ENCODE results near the gene AGPAT4. TPM values are rescaled to one million over a fixed set of nuclear protein-coding genes. Genes with fewer than 3 reads are reported as not detected.

Gene AGPAT4
- total and polyA plus RNA-seq, 2 of the 4 experiments (the other 2 are of a cell fraction), result 3.6 to 3.8 TPM

DNA sequence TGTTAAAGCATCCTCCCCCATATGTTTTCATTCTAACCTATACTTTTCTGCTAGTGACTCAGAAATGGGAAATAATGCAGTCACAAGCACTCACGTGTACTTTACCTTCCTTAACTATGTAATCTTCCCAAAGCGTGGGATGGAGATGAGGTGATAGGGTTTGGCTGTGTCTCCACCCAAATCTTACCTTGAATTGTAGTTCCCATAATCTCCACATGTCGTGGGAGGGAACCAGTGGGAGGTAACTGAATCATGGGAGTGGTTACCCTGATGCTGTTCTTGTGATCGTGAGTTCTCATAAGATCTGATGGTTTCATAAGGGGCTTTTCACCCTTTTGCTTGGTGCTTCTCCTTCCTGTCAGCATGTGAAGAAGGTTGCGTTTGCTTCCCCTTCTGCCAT is 35.4 kb downstream of the AGPAT4 start:
- Histone ChIP-seq H3K4me3 (ENCODE audit: insufficient read depth, low read depth, low read length) (no peak overlapping the region), H4K8ac (ENCODE audit: low read depth in 2 of 2, low read length in 2 of 2) (no peak overlapping the region), H2AK5ac (ENCODE audit: low read depth, low read length) (no peak overlapping the region), H3K4me1 (ENCODE audit: control insufficient read depth, insufficient read depth, low read length) (peaks cover 10% of the 10 kb centered on the region; the same call in 1 of the 2 replicates), H3K36me3 (ENCODE audit: control insufficient read depth, insufficient read depth, low read length) (no peaks in the 10 kb centered on the region; the same call in 1 of the 2 replicates), H3K56ac (ENCODE audit: extremely low read depth, insufficient read depth, low read length) (no peak overlapping the region), H3K79me1 (ENCODE audit: low read depth in 1 of 2, low read length in 2 of 2) (peaks cover 0 to 24% of the 10 kb centered on the region in 2 experiments; a peak in 2 of 4 replicates), H2BK5ac (ENCODE audit: low read depth, low read length, poor library complexity, severe bottlenecking) (no peak overlapping the region), H4K20me1 (ENCODE audit: insufficient read depth, low read length) (no peaks in the 10 kb centered on the region), H3K23ac (ENCODE audit: low read depth, low read length) (no peak overlapping the region), H3K14ac (replicated peaks; ENCODE audit: low read depth, low read length) (no peak overlapping the region), H2AFZ (replicated peaks; ENCODE audit: low read length, poor library complexity) (no peak overlapping the region), H3K18ac (ENCODE audit: low read depth, low read length) (no peak overlapping the region), H2BK20ac (ENCODE audit: low read depth, low read length) (no peak overlapping the region), H3K9me1 (ENCODE audit: insufficient read depth, low read length) (peaks cover 12% of the 10 kb centered on the region), H4K5ac (ENCODE audit: low read depth, low read length) (no peak overlapping the region), H3K27me3 (ENCODE audit: control insufficient read depth, insufficient read depth, low read length) (no peaks in the 10 kb centered on the region), H3K4ac (ENCODE audit: low read depth, low read length) (no peak overlapping the region), H2AK9ac (replicated peaks; ENCODE audit: low read depth, low read length, poor library complexity) (no peak overlapping the region), H3K9ac (ENCODE audit: low read depth, low read length) (no peak overlapping the region), H2BK120ac (ENCODE audit: low read depth, low read length) (no peak overlapping the region), H2BK15ac (ENCODE audit: low read depth, low read length) (no peak overlapping the region), H4K91ac (ENCODE audit: insufficient read depth, low read depth, low read length) (no peak overlapping the region), H3K9me3 (ENCODE audit: control insufficient read depth, insufficient read depth, low read length) (no peaks in the 10 kb centered on the region), H3K27ac (ENCODE audit: insufficient read depth, low read length) (no peak overlapping the region), H3K4me2 (ENCODE audit: low read depth, low read length) (no peak overlapping the region)
- intact Hi-C loops (cut with micrococcal nuclease) (loop anchor here (10.0 kb wide), 1 partner anchor 204 kb away; no protein-coding TSS in a partner anchor), dilution Hi-C loops (cut with HindIII; ENCODE audit: low sequenced_read_pairs, unreplicated experiment) (no loop called here), in situ Hi-C loops (cut with MboI; ENCODE audit: low sequenced_read_pairs) (no loop called here)
- ChIA-PET POLR2A (ENCODE audit: unreplicated experiment) (no interaction called here), CTCF (no interaction called here)
- no TSS peak for BruUV-seq (replicated peaks)
- no peak for TF ChIP-seq BHLHE40 (IDR thresholded peaks at IDR 0.05; ENCODE audit: low read depth, low read length)
- TF ChIP-seq, protein P1, sequence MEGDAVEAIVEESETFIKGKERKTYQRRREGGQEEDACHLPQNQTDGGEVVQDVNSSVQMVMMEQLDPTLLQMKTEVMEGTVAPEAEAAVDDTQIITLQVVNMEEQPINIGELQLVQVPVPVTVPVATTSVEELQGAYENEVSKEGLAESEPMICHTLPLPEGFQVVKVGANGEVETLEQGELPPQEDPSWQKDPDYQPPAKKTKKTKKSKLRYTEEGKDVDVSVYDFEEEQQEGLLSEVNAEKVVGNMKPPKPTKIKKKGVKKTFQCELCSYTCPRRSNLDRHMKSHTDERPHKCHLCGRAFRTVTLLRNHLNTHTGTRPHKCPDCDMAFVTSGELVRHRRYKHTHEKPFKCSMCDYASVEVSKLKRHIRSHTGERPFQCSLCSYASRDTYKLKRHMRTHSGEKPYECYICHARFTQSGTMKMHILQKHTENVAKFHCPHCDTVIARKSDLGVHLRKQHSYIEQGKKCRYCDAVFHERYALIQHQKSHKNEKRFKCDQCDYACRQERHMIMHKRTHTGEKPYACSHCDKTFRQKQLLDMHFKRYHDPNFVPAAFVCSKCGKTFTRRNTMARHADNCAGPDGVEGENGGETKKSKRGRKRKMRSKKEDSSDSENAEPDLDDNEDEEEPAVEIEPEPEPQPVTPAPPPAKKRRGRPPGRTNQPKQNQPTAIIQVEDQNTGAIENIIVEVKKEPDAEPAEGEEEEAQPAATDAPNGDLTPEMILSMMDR (conservative IDR thresholded peaks at IDR 0.05; ENCODE audit: low read depth, low read length), result no peak
- no peak for TF ChIP-seq NFE2L2 (IDR thresholded peaks at IDR 0.05; ENCODE audit: low read depth, low read length)
- TF ChIP-seq MXI1 (IDR thresholded peaks at IDR 0.05; ENCODE audit: borderline replicate concordance, low read depth, low read length), result no peak
- no peak for TF ChIP-seq POLR2A (IDR thresholded peaks at IDR 0.05; ENCODE audit: low read depth, low read length)
- no peak for TF ChIP-seq MAZ (IDR thresholded peaks at IDR 0.05; ENCODE audit: borderline replicate concordance, low read depth, low read length)
- no peak for TF ChIP-seq CHD1 (IDR thresholded peaks at IDR 0.05; ENCODE audit: low read depth, low read length)
- TF ChIP-seq RAD21 (IDR thresholded peaks at IDR 0.05; ENCODE audit: low read length), result no peak
- no peak for TF ChIP-seq RCOR1 (IDR thresholded peaks at IDR 0.05; ENCODE audit: insufficient replicate concordance, low read length)
- no peak for TF ChIP-seq FOS (IDR thresholded peaks at IDR 0.05; ENCODE audit: low read depth, low read length)
- TF ChIP-seq, protein P2, sequence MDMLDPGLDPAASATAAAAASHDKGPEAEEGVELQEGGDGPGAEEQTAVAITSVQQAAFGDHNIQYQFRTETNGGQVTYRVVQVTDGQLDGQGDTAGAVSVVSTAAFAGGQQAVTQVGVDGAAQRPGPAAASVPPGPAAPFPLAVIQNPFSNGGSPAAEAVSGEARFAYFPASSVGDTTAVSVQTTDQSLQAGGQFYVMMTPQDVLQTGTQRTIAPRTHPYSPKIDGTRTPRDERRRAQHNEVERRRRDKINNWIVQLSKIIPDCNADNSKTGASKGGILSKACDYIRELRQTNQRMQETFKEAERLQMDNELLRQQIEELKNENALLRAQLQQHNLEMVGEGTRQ (IDR thresholded peaks at IDR 0.05; ENCODE audit: low read depth, low read length), result no peak
- TF ChIP-seq, protein P3, sequence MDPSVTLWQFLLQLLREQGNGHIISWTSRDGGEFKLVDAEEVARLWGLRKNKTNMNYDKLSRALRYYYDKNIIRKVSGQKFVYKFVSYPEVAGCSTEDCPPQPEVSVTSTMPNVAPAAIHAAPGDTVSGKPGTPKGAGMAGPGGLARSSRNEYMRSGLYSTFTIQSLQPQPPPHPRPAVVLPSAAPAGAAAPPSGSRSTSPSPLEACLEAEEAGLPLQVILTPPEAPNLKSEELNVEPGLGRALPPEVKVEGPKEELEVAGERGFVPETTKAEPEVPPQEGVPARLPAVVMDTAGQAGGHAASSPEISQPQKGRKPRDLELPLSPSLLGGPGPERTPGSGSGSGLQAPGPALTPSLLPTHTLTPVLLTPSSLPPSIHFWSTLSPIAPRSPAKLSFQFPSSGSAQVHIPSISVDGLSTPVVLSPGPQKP (IDR thresholded peaks at IDR 0.05; ENCODE audit: borderline replicate concordance, low read depth, low read length), result no peak
- no peak for TF ChIP-seq SMC3 (IDR thresholded peaks at IDR 0.05; ENCODE audit: low read depth, low read length)
- TF ChIP-seq CEBPB (IDR thresholded peaks at IDR 0.05; ENCODE audit: low read depth, low read length), result no peak
- TF ChIP-seq RFX5 (IDR thresholded peaks at IDR 0.05; ENCODE audit: low read depth, low read length), result no peak
- TF ChIP-seq MAFK (IDR thresholded peaks at IDR 0.05; ENCODE audit: low read depth, low read length), result no peak
- no peak for DNase-seq
- WGBS, 2 experiments (ENCODE audit: extremely low coverage in 2 of 2, insufficient read length in 1 of 2), result no CpG with 5 or more reads among the region's 5 CpGs
- no peak for ATAC-seq (ENCODE audit: low read depth)
